BLaER1 (cell line): ENCODE results near the gene DDX59.

Experiments
- H3K27ac ChIP-seq: shearing (Covaris generic); formaldehyde crosslinking; 2 replicates; pipeline ENCODE4 v1.8.1; 2022
- H3K27me3 ChIP-seq: shearing (Covaris generic); formaldehyde crosslinking; 2 replicates; pipeline ENCODE4 v1.8.1; 2022
- H3K36me3 ChIP-seq: shearing (Covaris generic); formaldehyde crosslinking; 2 replicates; pipeline ENCODE4 v1.8.1; 2022
- H3K4me1 ChIP-seq: shearing (Covaris generic); formaldehyde crosslinking; 2 replicates; pipeline ENCODE4 v1.8.1; 2022
- H3K4me2 ChIP-seq: shearing (Covaris generic); formaldehyde crosslinking; 2 replicates; pipeline ENCODE4 v1.8.1; 2022
- H3K4me3 ChIP-seq: shearing (Covaris generic); formaldehyde crosslinking; 2 replicates; pipeline ENCODE4 v1.8.1; 2022
- H3K9ac ChIP-seq: shearing (Covaris generic); formaldehyde crosslinking; 2 replicates; pipeline ENCODE4 v1.8.1; 2022
- H3K9me3 ChIP-seq: shearing (Covaris generic); formaldehyde crosslinking; 2 replicates; pipeline ENCODE4 v1.8.1; 2022
- H4K20me1 ChIP-seq: shearing (Covaris generic); formaldehyde crosslinking; 2 replicates; pipeline ENCODE4 v1.8.1; 2022
- Cebpa-rat ChIP-seq: shearing (Covaris generic); IDR thresholded peaks from 2 replicates; pipeline ENCODE4 v1.8.1; 2022

DDX59 gene

GRCh38 chr1:200658037-200658818, 11.5 kb downstream of the DDX59 start:
- H3K27ac ChIP-seq, result no peak overlapping the region
- H3K27me3 ChIP-seq, result no peaks in the 10 kb centered on the region
- TF ChIP-seq Cebpa-rat, result no peak
- H3K4me3 ChIP-seq, result no peak overlapping the region
- H3K4me2 ChIP-seq, result no peak overlapping the region
- H3K9ac ChIP-seq, result no peak overlapping the region
- H3K9me3 ChIP-seq, result no peaks in the 10 kb centered on the region
- peaks cover 98% of the 10 kb centered on the region for H3K36me3 ChIP-seq
- H4K20me1 ChIP-seq, result 0 out of 2 replicates have a peak, but pooled peaks cover 14% of the 10 kb centered on the region
- no peaks in the 10 kb centered on the region for H3K4me1 ChIP-seq

GRCh38 chr1:200654660-200655059, 15.0 kb downstream of the DDX59 start:
- peaks cover 92% of the 10 kb centered on the region for H3K36me3 ChIP-seq
- H3K9ac ChIP-seq, result no peak overlapping the region
- no peaks in the 10 kb centered on the region for H3K27me3 ChIP-seq
- H3K27ac ChIP-seq, result no peak overlapping the region
- 0 out of 2 replicates have a peak, but pooled peaks cover 12% of the 10 kb centered on the region for H4K20me1 ChIP-seq
- no peaks in the 10 kb centered on the region for H3K9me3 ChIP-seq
- TF ChIP-seq Cebpa-rat, result no peak
- no peaks in the 10 kb centered on the region for H3K4me1 ChIP-seq
- H3K4me2 ChIP-seq, result no peak overlapping the region
- H3K4me3 ChIP-seq, result no peak overlapping the region

- Histone ChIP-seq H3K27me3 (no peaks in the 10 kb centered on the region), H3K4me3 (no peak overlapping the region), H3K9ac (no peak overlapping the region), H3K4me2 (no peak overlapping the region), H3K9me3 (no peaks in the 10 kb centered on the region), H3K27ac (no peak overlapping the region), H3K4me1 (no peaks in the 10 kb centered on the region), H3K36me3 (peaks cover 92% of the 10 kb centered on the region), H4K20me1 (no peaks in the 10 kb centered on the region)
- no peak for TF ChIP-seq Cebpa-rat
Observed at GRCh38 chr1:200653022-200653462, 16.7 kb downstream of the DDX59 start.

GRCh38 chr1:200652378-200652777, 17.3 kb downstream of the DDX59 start:
- no peak for TF ChIP-seq Cebpa-rat
- Histone ChIP-seq H3K4me2 (no peak overlapping the region), H4K20me1 (no peaks in the 10 kb centered on the region), H3K4me3 (no peak overlapping the region), H3K9me3 (no peaks in the 10 kb centered on the region), H3K36me3 (peaks cover 92% of the 10 kb centered on the region), H3K27ac (no peak overlapping the region), H3K4me1 (no peaks in the 10 kb centered on the region), H3K27me3 (no peaks in the 10 kb centered on the region), H3K9ac (no peak overlapping the region)

GRCh38 chr1:200646515-200646914, 23.2 kb downstream of the DDX59 start:
- Histone ChIP-seq H3K27me3 (no peaks in the 10 kb centered on the region), H3K9me3 (no peaks in the 10 kb centered on the region), H3K27ac (no peak overlapping the region), H3K4me2 (no peak overlapping the region), H4K20me1 (no peaks in the 10 kb centered on the region), H3K36me3 (peaks cover 63% of the 10 kb centered on the region), H3K4me1 (no peaks in the 10 kb centered on the region), H3K9ac (no peak overlapping the region), H3K4me3 (no peak overlapping the region)
- no peak for TF ChIP-seq Cebpa-rat

GRCh38 chr1:200644021-200644420, 25.7 kb downstream of the DDX59 start:
- Histone ChIP-seq H3K27me3 (no peaks in the 10 kb centered on the region), H3K9ac (no peak overlapping the region), H3K4me1 (no peaks in the 10 kb centered on the region), H3K9me3 (no peaks in the 10 kb centered on the region), H3K36me3 (peaks cover 45% of the 10 kb centered on the region), H3K4me3 (no peak overlapping the region), H3K27ac (no peak overlapping the region), H4K20me1 (no peaks in the 10 kb centered on the region), H3K4me2 (no peak overlapping the region)
- no peak for TF ChIP-seq Cebpa-rat

- no peaks in the 10 kb centered on the region for H3K27me3 ChIP-seq
- TF ChIP-seq Cebpa-rat, result no peak
- no peak overlapping the region for H3K4me2 ChIP-seq
- H4K20me1 ChIP-seq, result no peaks in the 10 kb centered on the region
- no peaks in the 10 kb centered on the region for H3K9me3 ChIP-seq
- no peak overlapping the region for H3K27ac ChIP-seq
- peaks cover 29% of the 10 kb centered on the region for H3K36me3 ChIP-seq
- no peak overlapping the region for H3K9ac ChIP-seq
- H3K4me1 ChIP-seq, result no peaks in the 10 kb centered on the region
- H3K4me3 ChIP-seq, result no peak overlapping the region
Observed at GRCh38 chr1:200642481-200642880, 27.2 kb downstream of the DDX59 start.

- H3K4me1 ChIP-seq, result no peaks in the 10 kb centered on the region
- no peaks in the 10 kb centered on the region for H3K27me3 ChIP-seq
- no peak overlapping the region for H3K27ac ChIP-seq
- TF ChIP-seq Cebpa-rat, result no peak
- no peak overlapping the region for H3K4me3 ChIP-seq
- no peak overlapping the region for H3K4me2 ChIP-seq
- H3K9me3 ChIP-seq, result no peaks in the 10 kb centered on the region
- H3K36me3 ChIP-seq, result peaks cover 16% of the 10 kb centered on the region
- no peaks in the 10 kb centered on the region for H4K20me1 ChIP-seq
- H3K9ac ChIP-seq, result no peak overlapping the region
Observed at GRCh38 chr1:200640963-200641401, 28.7 kb downstream of the DDX59 start.

GRCh38 chr1:200640373-200640962, 29.2 kb downstream of the DDX59 start:
- no peaks in the 10 kb centered on the region for H4K20me1 ChIP-seq
- peaks cover 13% of the 10 kb centered on the region for H3K36me3 ChIP-seq
- no peaks in the 10 kb centered on the region for H3K9me3 ChIP-seq
- no peaks in the 10 kb centered on the region for H3K4me1 ChIP-seq
- TF ChIP-seq Cebpa-rat, result no peak
- no peak overlapping the region for H3K4me2 ChIP-seq
- H3K4me3 ChIP-seq, result no peak overlapping the region
- H3K27ac ChIP-seq, result no peak overlapping the region
- no peak overlapping the region for H3K9ac ChIP-seq
- no peaks in the 10 kb centered on the region for H3K27me3 ChIP-seq

GRCh38 chr1:200638073-200638472, 31.6 kb downstream of the DDX59 start:
- no peak overlapping the region for H3K9ac ChIP-seq
- no peak for TF ChIP-seq Cebpa-rat

More at GRCh38 chr1:200638073-200638472, 31.6 kb downstream of the DDX59 start:
- Histone ChIP-seq H3K4me1 (no peaks in the 10 kb centered on the region), H3K4me3 (no peak overlapping the region), H3K27me3 (no peaks in the 10 kb centered on the region), H3K9me3 (no peaks in the 10 kb centered on the region), H3K36me3 (no peaks in the 10 kb centered on the region; the same call in 1 of the 2 replicates), H3K4me2 (no peak overlapping the region), H4K20me1 (no peaks in the 10 kb centered on the region), H3K27ac (no peak overlapping the region)
